Hindlimb muscle (tissue), 1 donor: ENCODE data around the gene MAP3K14. TPM values are rescaled to one million over a fixed set of nuclear protein-coding genes. Genes with fewer than 3 reads are reported as not detected.
"Not testable (repeated sequence)": the region's sequence is repeated elsewhere in the genome, so short reads cannot be mapped to it uniquely, and the experiment has no call there.

Experiments used
- DNase-seq: peaks from one replicate; pipeline ENCODE4 v3.0.0-alpha.2; 2013
- polyA plus RNA-seq: library from polyadenylated mRNA; unstranded; fragments of 120-200 nt; gene quantifications from one replicate; pipeline ENCODE4 v1.2.1, GENCODE V29; 2013; ENCODE audit not compliant: insufficient read length

The MAP3K14 gene
- polyA plus RNA-seq, 1 donor = 11.5 TPM

DNA sequence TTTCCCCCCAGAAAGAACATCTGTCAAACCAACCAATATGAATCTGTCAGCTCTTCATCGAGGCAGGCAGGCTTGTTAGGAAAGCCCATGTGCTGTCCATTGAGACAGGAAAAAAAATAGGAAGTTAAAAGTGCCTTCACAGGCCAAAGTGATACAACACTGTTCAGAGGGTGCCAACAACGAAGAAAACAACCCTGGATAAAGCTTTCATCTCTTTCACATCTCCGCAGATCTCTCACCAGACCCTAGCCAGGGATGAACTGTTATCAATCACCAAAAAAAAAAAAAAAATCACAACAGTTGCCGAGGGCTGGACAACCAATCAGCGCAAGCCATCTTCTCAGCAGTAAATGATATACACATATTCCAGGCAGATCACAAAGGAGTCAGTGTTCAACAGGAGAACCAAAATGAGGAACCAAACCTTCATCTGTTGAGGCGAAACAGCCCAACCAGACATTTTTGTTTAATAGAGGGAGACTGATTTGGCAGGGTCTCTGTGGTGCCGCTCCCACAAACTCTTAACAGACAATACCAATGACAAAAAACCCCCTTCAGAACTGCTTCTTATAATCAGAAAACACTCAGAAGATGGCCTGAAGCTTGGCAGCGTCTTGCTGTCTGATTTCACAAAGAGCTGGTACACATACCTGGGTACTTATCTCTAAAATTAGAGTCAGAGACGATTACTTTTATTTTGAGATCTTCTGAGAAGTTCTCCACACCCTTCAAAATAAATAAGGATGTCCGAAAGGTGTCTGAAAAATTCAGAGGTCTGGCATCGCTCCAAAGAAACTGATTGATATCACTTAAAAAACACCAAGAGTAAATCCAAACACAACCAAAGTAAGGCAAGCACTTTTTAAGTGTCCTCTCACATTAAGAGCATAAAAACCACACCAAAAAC lies 1.8 kb downstream of the MAP3K14 start:
- DNase-seq = no peak

DNA sequence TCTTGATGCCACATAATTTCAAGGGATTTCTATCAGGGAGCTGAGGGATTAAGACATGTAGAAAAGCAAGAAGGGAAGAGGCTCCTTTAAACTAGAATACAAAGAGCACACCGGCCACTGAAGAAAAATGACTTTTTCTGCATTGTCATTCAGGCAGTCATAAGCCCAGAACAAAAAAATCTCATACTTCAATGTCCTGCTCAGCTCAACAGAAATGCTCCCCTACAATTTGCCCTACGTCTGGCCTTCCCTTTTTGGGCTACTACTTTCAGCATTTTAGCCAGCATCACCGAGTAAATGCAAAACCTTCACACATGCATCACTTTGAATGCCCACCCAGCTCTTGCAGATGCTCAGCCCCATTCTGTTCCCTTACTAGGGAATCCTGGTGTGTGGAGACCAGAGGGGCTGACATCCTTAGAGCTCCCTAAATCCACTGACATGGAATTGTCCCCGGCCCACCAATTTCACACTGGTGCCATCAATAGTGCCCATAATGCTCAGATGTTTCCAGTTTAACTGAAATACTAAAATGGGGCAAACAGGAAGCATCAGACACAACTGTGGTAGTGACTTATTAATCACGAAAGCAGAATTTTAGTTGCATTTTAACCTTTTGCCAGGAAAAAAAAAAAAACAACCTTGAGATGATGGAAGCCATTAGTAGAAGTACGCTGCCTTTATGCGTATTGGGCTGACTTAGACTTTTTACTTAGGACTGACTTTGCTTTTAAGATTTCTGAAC lies 2.7 kb downstream of the MAP3K14 start:
- DNase-seq = no peak

DNA sequence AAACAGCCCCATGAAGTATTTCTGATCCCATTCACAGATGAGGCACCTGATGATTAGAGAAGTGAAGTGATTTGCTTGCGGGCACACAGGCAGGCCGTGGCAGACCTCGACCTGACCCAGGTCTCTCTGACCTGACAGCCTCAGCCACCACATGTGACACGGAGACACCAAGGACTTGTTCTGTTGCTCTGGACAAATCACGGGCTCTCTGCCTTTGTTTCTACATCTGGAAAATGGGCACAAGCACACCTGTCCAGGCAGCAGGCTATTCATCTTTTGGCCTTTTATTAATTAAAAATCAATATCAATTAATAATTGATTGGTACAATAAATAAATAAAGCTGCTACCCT lies 3.4 kb downstream of the MAP3K14 start:
- DNase-seq = no peak

DNA sequence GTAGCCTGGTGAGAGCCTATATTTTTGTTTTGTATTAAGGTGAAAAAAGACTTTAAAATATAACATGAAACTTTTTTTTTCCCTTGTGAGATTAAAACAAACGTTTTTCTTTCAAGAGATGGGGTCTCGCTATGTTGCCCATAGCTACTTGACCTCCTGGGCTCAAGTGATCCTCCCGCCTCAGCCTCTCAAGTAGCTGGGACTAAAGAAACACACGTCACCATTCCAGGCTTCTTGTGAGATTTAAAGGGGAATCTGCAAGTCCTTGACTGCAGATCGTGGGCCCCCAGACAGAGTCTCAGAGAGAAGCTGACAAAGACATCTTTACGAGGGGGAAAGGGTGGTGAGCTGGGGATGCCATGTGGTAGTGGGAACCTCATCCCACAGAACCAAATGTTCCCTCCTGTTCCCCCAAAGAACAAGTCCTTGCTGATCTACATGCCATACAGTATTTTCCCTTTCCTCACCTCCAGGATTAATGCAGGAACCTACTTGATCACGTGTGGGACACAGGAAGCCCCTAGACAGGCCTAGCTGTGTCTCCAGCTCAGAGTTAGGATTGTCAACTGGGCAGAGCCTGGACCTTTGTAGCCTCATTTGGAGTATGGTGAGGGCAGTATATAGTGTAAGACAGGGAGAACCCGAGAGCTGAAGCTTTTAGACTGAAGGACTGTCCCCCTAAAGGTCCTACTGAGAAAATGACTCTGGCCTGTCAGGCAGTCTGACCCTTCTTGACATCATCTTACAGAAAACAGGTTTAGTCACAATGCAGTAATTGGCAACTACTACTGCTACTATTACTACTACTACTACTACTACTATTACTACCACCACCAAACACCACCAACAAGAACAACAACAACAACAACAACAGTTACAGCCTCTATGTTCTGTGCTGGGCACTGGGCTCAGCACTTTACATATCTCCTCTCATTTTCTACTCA lies 4.1 kb downstream of the MAP3K14 start:
- no peak for DNase-seq

DNA sequence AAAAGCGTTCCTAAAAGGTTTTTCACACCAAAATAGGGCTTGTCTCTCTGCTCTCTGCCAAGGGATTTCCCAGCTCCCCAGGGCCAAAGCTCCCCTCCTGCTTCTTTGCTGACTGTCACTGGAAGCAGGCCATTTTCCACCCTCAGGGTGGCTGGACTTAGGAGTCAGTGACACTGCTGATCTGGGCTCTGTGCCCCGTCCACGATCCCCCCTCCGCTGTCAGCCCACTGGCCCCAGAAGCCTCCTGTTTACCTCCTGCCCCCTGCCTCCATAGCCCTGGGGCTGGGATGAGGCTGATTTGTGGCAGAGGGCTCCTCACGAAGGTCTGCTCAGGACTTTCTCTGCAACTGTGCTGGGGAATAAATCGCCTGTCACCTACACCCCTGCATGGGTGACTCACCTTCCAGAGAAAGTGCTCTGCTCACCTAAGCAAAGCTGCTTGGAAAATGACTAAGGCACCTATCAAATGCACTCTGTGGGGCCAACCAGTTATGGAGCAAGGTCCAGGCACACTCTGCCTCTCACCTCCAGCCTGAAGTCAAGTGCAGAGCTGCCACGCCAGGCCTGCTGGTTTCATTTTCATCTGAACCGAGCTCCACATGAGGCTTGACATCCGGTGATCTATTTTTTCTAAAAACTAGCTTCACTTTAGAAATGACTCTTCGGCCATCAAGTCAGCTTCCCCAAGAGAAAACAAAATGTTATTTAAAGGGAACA lies 4.9 kb downstream of the MAP3K14 start:
- no peak for DNase-seq

DNA sequence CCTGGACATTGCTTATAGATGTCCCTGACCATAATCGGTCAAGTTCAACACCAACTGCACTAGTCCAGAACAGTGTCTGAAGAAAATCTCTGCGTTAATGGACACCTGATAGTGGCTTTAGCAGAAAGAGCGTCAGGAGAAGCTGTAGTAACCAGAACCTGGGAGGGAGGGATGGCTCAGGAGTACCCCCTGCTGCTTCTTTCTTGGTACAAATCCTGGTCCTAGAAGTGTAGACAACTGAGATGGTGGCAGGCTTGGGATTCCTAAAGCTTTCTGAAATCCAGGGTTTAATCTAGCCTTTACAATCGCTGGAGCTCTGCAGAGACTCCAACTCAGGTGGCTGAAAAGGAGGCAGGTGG lies 5.4 kb downstream of the MAP3K14 start:
- no peak for DNase-seq

DNA sequence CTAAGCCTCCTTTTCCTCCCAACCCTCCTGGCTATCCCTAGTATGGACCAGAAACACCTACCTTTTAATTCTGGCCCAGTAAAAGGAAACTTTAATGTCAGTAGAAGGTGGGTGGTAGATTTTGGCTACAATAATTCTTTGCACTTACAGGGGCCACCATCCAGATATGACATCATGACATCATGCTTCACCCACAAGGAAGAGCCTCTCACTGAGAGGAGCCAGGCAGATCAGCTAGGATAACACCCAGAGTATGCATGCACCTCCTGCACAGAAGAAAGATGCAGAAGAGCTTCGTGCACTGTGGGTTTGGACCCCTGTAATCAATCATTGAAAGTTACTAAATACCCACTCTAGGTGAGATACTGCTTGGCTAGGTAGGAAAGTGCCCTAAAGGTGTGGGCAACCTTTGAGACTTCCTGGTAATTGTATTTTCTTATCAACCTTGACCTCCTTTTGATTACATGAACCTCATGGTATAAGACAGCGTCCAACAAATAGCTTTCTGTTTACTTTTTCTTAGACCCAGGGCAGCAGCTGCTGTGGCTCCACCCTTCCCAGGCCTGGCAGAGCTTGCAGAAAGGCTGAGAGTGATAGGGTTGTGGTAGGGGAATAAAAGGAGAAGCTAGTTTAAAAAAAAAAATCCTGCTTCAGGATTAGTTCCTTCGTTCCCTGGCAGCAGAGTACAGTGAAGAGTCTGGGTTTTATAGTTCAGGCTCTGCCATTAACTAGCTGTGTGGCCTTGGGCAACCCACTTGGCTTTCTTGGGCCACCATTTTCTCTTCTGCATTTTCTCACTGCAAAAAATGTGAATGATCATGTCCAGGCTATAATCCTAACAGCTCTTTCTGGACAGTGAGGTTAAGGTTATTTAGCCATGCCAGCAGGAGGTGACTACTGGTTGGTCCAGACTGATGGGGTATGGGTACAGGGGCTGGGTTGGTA lies 6.2 kb downstream of the MAP3K14 start:
- no peak for DNase-seq

DNA sequence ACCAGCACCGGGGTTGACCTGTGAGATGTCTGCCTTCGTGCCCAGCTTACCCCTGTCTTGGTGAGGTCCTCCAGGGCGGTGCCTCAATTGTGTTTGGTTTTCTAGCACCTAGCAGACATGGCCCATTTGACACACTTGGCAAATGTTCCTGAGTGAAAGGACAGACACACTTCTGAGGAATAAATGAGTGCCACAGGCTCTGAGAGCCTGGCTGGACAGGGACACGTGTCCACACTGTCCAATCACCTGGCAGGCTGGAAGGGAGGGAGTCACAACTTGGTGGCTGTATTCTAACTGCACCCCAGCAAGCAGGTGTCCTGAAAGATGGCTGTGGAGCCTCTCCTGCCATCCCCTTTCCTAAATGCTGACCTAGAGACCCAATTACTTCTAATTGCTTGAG lies 7.4 kb downstream of the MAP3K14 start:
- DNase-seq = no peak

DNA sequence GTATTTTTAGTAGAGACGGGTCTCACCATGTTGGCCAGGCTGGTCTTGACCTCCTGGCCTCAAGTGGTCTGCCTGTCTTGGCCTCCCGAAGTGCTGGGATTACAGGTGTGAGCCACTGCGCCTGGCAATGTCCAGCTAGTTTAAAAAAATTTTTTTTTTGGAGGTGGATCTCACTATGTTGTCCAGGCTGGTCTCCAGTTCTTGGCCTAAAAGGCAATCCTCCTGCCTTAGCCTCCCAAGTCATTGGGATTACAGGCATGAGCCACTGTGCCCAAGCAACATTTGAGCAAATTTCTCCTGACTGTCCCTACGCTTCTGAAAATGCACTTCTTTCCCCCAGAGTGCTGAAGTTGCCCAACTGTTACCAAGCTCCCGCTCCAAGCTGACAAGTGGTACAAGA lies 8.0 kb downstream of the MAP3K14 start:
- DNase-seq = no peak

DNA sequence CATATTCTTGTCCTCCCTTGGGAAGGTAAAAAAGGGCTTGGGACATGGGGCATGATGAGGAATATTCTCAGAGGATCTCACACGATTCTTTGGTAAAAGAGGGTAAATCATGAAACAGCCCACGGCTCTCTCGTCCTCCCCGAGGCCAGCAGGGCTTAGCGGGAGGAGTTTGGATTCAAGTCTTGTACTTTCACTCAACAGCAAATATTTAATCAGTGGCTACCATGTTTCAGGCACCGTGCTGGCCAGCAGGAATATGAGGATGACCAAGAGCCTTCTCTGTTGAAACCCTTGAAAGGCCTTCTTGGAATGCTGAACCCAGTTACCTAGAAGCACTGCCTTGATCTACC lies 8.8 kb downstream of the MAP3K14 start:
- no peak for DNase-seq

DNA sequence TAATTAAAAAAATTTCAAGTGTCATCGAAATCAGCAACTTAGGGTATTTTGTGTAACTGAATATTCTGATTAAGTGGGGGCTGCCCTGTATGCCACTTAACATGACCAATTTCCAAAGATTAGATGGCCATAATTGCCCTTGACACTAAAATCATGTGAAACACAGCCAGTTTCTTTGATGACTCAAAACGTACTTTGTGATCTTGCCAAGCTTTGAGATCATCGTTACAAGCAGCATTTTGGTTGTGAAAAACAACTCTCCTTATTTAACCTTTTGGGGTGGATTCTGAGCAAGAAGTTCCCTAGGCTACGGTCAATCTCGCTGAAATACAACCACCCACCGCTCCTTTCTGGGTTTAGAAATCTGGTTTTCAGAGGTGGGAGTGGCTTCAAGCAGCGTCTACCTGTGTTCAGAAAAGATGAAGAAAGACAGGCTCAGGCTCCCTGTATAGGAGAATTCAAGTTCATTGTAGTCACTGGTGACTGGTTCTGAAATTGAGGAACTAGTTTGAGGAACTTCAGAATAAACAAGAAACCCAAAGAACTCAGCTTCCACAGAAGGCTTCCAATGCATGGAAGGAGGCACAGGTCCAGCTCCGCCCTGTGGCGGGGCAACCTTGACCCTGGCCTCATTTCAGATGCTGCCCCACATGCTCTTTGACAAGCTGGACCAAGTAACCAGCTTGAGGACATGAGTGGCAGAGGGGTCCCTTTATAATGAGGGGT lies 9.4 kb downstream of the MAP3K14 start:
- DNase-seq = no peak

DNA sequence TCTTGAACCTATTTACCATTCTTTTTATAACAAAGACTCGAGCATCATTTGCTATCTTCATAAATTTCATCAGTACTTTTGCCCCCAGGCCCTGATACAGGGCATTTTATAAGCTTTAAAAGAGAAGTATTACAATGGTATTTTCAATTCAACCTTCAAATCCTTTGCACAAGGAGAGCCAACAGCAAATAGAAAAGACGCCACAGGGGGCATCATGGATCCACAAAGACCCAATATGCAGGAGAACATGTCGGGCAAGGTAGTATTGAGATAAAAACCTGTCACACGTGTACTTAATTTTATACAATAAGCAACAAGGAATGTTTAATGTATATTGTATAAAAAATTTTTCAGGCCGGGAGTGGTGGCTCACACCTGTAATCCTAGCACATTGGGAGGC lies 10.2 kb downstream of the MAP3K14 start:
- no peak for DNase-seq

DNA sequence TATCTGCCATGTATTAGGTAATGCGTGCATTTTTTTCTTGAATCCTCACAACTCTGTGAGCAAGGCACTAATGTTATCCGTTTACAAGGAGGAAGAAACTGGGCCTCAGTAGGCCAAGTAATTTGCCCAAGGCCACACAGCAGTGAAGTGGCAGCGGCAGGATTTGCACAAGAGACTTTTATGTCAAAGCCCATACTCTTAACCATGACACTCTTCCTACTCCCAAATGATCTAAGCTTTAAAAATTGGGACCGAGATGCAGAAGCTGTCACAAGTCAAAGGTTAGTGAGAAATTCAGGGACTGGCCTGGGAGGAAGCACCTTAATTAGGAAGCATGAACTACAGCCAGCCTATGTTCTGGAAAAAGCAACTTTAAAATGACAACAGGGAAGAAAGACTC lies 10.7 kb downstream of the MAP3K14 start:
- DNase-seq = no peak

DNA sequence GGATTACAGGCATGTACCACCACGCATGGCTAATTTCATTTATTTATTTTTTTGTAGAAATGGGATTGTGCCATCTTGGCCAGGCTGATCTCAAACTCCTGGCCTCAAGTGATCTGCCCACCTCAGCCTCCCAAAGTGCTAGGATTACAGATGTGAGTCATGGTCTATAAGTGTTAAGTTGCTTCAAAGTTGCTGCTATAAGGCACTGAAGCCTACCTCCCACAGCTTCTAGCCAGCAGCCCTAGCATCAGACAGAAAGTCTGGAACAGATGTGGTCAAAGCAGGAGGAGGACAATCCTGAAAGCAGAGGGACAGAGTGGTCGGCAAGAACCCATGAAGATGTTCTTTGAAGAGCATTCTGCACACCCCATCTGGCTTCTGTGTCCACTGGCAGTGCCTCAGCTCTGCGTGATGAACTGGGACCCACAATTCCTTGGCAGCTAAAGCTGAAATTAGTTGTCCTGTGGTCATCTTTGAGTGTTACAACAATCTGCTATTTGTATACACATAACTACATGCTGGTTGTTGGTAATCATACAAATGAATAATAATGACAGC lies 11.2 kb downstream of the MAP3K14 start:
- no peak for DNase-seq

DNA sequence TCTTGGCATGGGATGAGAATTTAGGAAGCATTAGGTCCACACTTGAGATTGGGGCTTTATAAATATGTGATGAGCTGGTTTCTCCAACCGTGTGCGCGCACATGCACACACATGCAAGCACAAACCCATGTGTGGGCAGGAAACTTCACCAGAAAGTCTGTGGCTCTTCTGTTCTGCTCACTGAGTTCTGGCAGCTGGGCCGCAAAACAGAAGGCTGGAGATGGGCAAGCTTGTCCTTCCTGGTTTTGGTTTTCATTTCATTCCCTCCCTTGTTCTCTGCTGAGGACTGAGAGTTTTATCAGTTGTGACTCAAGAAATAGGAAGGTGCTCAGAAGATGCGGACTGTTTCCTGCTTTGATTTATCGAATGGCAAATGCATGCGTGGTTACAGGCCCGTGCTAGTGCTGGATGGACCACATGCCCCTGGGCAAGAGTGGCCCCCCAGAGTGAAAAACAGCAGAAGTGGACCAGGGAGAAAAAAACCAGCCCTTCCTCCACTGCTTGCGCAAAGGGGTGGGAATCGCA lies 14.1 kb downstream of the MAP3K14 start:
- DNase-seq = no peak

DNA sequence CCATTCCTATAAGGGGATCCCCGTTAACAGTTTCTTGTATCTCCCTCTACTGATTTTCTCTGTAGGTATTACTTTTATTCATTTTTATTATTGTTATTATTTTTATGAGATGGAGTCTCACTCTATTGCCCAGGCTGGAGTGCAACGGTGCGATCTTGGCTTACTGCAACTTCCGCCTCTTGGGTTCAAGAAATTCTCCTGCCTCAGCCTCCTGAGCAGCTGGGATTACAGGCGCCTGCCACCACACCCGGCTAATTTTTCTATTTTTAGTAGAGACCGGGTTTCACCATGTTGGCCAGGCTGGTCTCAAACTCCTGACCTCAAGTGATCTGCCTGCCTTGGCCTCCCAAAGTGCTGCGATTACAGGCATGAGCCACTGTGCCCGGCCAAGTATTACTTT lies 14.6 kb downstream of the MAP3K14 start:
- DNase-seq = not testable (repeated sequence)

DNA sequence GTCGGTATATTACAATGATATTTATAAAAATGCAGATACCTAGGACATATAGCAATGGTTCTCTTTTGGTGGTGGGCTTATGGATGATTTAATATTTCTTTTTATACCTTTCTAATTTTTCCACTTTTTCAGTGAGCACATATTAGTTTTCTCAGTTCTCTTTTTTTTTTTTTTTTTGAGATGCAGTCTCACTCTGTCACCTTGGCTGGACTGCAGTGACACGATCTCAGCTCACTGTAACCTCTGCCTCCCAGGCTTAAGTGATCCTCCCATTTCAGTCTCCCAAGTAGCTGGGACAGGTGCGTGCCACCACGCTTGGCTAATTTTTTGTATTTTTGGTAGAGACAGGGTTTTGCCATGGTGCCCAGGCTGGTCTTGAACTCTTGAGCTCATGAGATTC lies 15.1 kb downstream of the MAP3K14 start:
- no peak for DNase-seq

DNA sequence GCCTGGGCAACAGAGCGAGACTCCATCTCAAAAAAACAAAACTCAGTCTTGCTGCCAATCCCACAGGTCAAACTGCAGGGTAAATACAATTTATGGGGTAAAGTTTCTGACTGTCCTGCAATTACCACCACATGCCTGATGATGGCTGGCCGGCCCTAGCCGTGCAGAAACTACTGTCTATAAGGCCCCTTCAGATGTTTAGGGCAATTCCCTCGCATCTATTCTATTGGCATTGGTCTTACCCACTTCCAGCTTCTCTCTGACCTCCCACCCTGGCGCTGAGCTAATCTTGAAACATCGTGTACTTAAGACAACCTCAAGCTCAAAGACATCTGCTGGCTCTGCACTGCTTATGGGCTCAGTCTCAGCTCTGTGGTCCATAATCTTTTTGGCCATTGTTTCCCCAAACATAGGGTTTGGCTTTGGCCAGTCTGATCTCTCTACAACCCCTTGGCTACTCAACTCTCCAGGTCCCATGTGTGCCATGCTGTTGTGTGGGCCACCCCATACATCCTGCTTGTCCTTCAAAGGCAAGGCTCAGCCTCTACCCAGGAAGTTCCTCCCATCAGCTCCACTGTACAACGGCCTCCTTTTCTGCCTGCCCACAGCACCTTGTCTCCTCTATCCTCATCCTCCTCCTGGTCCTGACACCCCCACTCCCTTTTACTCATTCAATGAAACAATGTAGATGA lies 16.6 kb downstream of the MAP3K14 start:
- no peak for DNase-seq

DNA sequence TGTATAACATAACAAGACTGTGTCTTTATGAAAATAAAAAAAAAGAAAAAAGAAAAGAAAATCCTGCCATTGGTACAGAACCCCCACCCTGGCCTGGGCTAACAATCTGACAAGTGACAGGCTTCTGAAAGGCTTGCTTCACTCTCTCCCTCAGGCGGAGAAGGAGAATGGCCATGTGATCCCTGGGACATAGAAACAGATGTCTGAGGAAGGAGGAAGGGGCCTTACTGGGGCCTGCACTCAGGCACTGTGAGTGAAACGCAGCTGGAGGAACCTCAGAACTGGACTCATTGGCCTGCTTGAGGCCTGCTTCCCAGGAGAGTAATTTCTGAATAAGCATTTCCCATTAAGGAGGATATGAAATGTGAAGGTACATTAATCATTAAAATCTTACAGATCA lies 17.5 kb downstream of the MAP3K14 start:
- DNase-seq = no peak
